SH-SY5Y (cell line): ENCODE results near the gene GFY.

Source experiments
- GATA2 ChIP-seq: IDR thresholded peaks from 2 replicates; pipeline ENCODE4 v1.6.1; 2011; ENCODE audit warnings: mild to moderate bottlenecking, low read depth, low read length
- GATA3 ChIP-seq: IDR thresholded peaks from 2 replicates; pipeline ENCODE4 v1.6.1; 2011; ENCODE audit warnings: low read depth, mild to moderate bottlenecking, low read length, moderate library complexity

GRCh38 chr19:49419173-49419572, 6.0 kb upstream of the GFY start:
- no peak for TF ChIP-seq GATA3
- no peak for TF ChIP-seq GATA2
